ENCODE data around the gene DPP8. TPM values are rescaled to one million over a fixed set of nuclear protein-coding genes. Genes with fewer than 3 reads are reported as not detected.

DPP8 gene
- total and polyA plus RNA-seq, 10 of the 15 experiments (the other 5 are each of a cell fraction or from before 2014, with no cell fraction given) = 12.0 to 30.6 (median 24.3) TPM

- TF ChIP-seq ZBTB4 (CRISPR knock-in tag; IDR thresholded peaks at IDR 0.05) = no peak
- no peak for TF ChIP-seq RFX5 (IDR thresholded peaks at IDR 0.05; ENCODE audit: low read depth, low read length)
- TF ChIP-seq ZNF687 (IDR thresholded peaks at IDR 0.05) = no peak
- no peak for TF ChIP-seq MYC (IDR thresholded peaks at IDR 0.05; ENCODE audit: insufficient read depth, insufficient read length, insufficient replicate concordance, low read length, severe bottlenecking)
- TF ChIP-seq CBFB (IDR thresholded peaks at IDR 0.05; ENCODE audit: low read depth) = no peak
- TF ChIP-seq ESRRA (IDR thresholded peaks at IDR 0.05; ENCODE audit: low read length) = no peak
- TF ChIP-seq E2F8 (IDR thresholded peaks at IDR 0.05; ENCODE audit: low read depth, partially characterized antibody) = no peak
- 0 out of 2 replicates have a peak, but pooled peaks have one; percentile 14 for TF ChIP-seq CHD2 (IDR thresholded peaks at IDR 0.05; ENCODE audit: borderline replicate concordance, low read depth, low read length)
- no peak for TF ChIP-seq MXI1 (IDR thresholded peaks at IDR 0.05; ENCODE audit: low read depth, low read length)
- TF ChIP-seq DPF2 (IDR thresholded peaks at IDR 0.05) = 0 out of 2 replicates have a peak, but pooled peaks have one; percentile 29
- TF ChIP-seq IKZF1 (conservative IDR thresholded peaks at IDR 0.05) = peak; percentile 43
- TF ChIP-seq NR2C2 (IDR thresholded peaks at IDR 0.05; ENCODE audit: borderline replicate concordance, control insufficient read depth, insufficient read length, low read depth) = no peak
- no peak for TF ChIP-seq REST (IDR thresholded peaks at IDR 0.05; ENCODE audit: low read depth, low read length)
- no peak for TF ChIP-seq SMAD1 (IDR thresholded peaks at IDR 0.05; ENCODE audit: low read depth, partially characterized antibody)
Measured at GRCh38 chr15:65406424-65407000, 111.0 kb downstream of the DPP8 start (continued).
